DOHH2 (cell line): ENCODE data around the gene CALN1.

Experiments
- EZH2phosphoT487 ChIP-seq: fragments of 200-600 bp; sonication (generic); IDR thresholded peaks from 2 replicates; pipeline ENCODE4 v1.6.1; 2017; ENCODE audit warnings: borderline replicate concordance, mild to moderate bottlenecking, antibody characterized with exemption, low read length, moderate library complexity, mixed read lengths
- TF ChIP-seq, protein P1 (sequence below): fragments of 200-600 bp; sonication (generic); IDR thresholded peaks from one replicate; pipeline ENCODE4 v1.5.1; 2014; ENCODE audit warnings: antibody characterized with exemption, mild to moderate bottlenecking, low read depth, low read length; ENCODE audit not compliant: poor library complexity, severe bottlenecking

DNA sequence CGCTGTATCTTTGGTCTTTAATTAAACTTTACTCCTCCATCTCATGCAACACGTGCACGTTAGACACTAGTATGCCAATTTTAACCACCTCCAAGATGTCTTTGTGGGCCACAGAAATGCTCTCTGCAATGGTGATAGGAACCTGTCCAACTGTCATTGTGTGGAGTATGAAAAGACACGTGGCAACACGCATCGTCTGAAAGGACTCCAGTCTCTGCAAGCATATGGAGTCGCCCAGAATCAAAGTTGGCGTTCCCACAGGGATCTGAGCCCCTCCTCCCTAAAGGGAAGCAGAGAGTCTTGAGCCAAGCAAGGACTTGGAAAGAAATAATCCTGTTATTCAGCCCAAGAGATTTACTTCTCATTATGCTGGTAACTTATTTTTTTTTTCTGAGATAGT lies 301.1 kb downstream of the CALN1 start:
- TF ChIP-seq, protein P1, sequence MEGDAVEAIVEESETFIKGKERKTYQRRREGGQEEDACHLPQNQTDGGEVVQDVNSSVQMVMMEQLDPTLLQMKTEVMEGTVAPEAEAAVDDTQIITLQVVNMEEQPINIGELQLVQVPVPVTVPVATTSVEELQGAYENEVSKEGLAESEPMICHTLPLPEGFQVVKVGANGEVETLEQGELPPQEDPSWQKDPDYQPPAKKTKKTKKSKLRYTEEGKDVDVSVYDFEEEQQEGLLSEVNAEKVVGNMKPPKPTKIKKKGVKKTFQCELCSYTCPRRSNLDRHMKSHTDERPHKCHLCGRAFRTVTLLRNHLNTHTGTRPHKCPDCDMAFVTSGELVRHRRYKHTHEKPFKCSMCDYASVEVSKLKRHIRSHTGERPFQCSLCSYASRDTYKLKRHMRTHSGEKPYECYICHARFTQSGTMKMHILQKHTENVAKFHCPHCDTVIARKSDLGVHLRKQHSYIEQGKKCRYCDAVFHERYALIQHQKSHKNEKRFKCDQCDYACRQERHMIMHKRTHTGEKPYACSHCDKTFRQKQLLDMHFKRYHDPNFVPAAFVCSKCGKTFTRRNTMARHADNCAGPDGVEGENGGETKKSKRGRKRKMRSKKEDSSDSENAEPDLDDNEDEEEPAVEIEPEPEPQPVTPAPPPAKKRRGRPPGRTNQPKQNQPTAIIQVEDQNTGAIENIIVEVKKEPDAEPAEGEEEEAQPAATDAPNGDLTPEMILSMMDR: no peak
- TF ChIP-seq EZH2phosphoT487: no peak
